Omental fat pad (tissue), 4 donors: Measurements from ENCODE around the gene CBLN1. TPM values are rescaled to one million over a fixed set of nuclear protein-coding genes. Genes with fewer than 3 reads are reported as not detected.

Experiments
- ATAC-seq: fragments of 150-250 bp; one replicate; pipeline ENCODE4 v1.9.1; 2016; ENCODE audit warnings: mild to moderate bottlenecking, moderate library complexity; ENCODE audit not compliant: low FRiP score
- DNase-seq: peaks from one replicate; pipeline ENCODE4 v3.0.0-alpha.2; 2019; ENCODE audit warnings: low spot score
- total RNA-seq, 4 donors: library from RNA; depleted of rRNA; stranded (reverse); fragments of >200 nt; gene quantifications; one replicate each; pipeline ENCODE4 v1.1.0, GENCODE V29; 2016
- TF ChIP-seq, protein P1 (sequence below), 3 donors: fragments of 450-650 bp; IDR thresholded peaks; one replicate each; pipeline ENCODE4 v1.5.1; 2016 to 2017; ENCODE audit warnings: antibody characterized with exemption in 3 of 3, mild to moderate bottlenecking in 3 of 3, moderate library complexity in 2 of 3

The CBLN1 gene
- total RNA-seq, 4 donors from 2014 or later: 0.19 to 4.9 TPM; not detected in 2

GRCh38 chr16:49277766-49278566, 3.7 kb downstream of the CBLN1 start:
- TF ChIP-seq, protein P1, sequence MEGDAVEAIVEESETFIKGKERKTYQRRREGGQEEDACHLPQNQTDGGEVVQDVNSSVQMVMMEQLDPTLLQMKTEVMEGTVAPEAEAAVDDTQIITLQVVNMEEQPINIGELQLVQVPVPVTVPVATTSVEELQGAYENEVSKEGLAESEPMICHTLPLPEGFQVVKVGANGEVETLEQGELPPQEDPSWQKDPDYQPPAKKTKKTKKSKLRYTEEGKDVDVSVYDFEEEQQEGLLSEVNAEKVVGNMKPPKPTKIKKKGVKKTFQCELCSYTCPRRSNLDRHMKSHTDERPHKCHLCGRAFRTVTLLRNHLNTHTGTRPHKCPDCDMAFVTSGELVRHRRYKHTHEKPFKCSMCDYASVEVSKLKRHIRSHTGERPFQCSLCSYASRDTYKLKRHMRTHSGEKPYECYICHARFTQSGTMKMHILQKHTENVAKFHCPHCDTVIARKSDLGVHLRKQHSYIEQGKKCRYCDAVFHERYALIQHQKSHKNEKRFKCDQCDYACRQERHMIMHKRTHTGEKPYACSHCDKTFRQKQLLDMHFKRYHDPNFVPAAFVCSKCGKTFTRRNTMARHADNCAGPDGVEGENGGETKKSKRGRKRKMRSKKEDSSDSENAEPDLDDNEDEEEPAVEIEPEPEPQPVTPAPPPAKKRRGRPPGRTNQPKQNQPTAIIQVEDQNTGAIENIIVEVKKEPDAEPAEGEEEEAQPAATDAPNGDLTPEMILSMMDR (IDR thresholded peaks at IDR 0.05): no peak
- DNase-seq: no peak
- ATAC-seq: no peak

- ATAC-seq (no peak), DNase-seq (no peak)
- TF ChIP-seq, protein P1 (IDR thresholded peaks at IDR 0.05): no peak
Measured at GRCh38 chr16:49277386-49277742, 4.3 kb downstream of the CBLN1 start.

- no peak for DNase-seq
- ATAC-seq: no peak
- TF ChIP-seq, protein P1 (IDR thresholded peaks at IDR 0.05): no peak
Measured at GRCh38 chr16:49276646-49277385, 4.8 kb downstream of the CBLN1 start.

DNA sequence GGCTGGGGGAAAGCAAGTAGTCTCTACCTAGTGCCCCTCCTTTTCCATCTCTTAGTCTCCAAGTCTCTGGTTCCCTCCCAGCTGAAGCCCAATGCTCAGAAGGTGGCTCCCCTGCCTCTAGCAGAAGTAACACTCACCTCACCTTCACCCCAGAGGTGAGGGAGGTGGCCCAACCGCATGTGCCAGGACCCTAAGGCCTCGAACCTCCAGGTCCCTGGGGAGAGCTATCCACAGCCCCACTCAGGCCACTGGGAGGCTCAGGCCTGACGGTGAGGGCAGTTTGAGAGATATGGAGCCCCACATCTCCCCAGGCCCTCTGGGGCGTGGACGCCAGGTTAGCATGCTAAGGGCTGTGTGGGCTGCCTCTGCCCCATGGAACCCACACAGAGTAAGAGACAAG, 5.8 kb downstream of the CBLN1 start:
- no peak for DNase-seq
- TF ChIP-seq, protein P1 (IDR thresholded peaks at IDR 0.05): no peak
- no peak for ATAC-seq

GRCh38 chr16:49275050-49275730, 6.4 kb downstream of the CBLN1 start:
- DNase-seq (no peak), ATAC-seq (no peak)
- TF ChIP-seq, protein P1 (IDR thresholded peaks at IDR 0.05): no peak

GRCh38 chr16:49274591-49274990, 7.0 kb downstream of the CBLN1 start:
- DNase-seq: no peak
- TF ChIP-seq, protein P1 (IDR thresholded peaks at IDR 0.05): no peak
- ATAC-seq: no peak
